Keratinocyte (primary cell): ENCODE results near the gene TNPO3. TPM values are rescaled to one million over a fixed set of nuclear protein-coding genes. Genes with fewer than 3 reads are reported as not detected.

ENCODE experiments used
- DNase-seq: peaks from one replicate; pipeline ENCODE4 v3.0.0-alpha.2; 2011; ENCODE audit warnings: low read depth, missing footprints, low spot score
- FAIRE-seq: peaks from 2 replicates; lab custom pipeline; 2011; peaks lifted over from hg19 to GRCh38; lab: Jason Lieb, UNC
- H2AFZ ChIP-seq: 2 replicates; pipeline ENCODE4 v1.6.0; 2012; ENCODE audit warnings: low read length, control low read depth, inconsistent platforms; ENCODE audit not compliant: control insufficient read depth
- H3K27ac ChIP-seq: 2 replicates; pipeline ENCODE4 v1.5.1; 2011; ENCODE audit warnings: low read length; ENCODE audit not compliant: control insufficient read depth, insufficient read depth
- H3K27me3 ChIP-seq: 3 replicates; pipeline ENCODE4 v1.6.0; 2011; ENCODE audit warnings: low read length; ENCODE audit not compliant: control insufficient read depth, insufficient read depth; ENCODE audit errors: extremely low read depth
- H3K36me3 ChIP-seq, 2 experiments: 2 replicates in 1 of 2; 3 replicates in 1 of 2; pipeline ENCODE4 v1.5.1; 2011; ENCODE audit warnings: low read length in 2 of 2, mild to moderate bottlenecking in 1 of 2; ENCODE audit not compliant: control insufficient read depth in 2 of 2, insufficient read depth in 2 of 2; ENCODE audit errors: extremely low read depth in 1 of 2
- H3K4me1 ChIP-seq: 3 replicates; pipeline ENCODE4 v1.5.1; 2011; ENCODE audit warnings: low read length; ENCODE audit not compliant: control insufficient read depth, insufficient read depth; ENCODE audit errors: extremely low read depth
- H3K4me2 ChIP-seq: 3 replicates; pipeline ENCODE4 v1.6.0; 2011; ENCODE audit warnings: low read depth, low read length; ENCODE audit not compliant: control insufficient read depth, insufficient read depth; ENCODE audit errors: extremely low read depth
- H3K4me3 ChIP-seq, 3 experiments: fragments of 200-600 bp in 1 of 3; sonication (generic) in 1 of 3; 2 replicates in 2 of 3; 3 replicates in 1 of 3; pipeline ENCODE4 v1.5.1; 2011 to 2016; ENCODE audit warnings: low read length in 3 of 3, mild to moderate bottlenecking in 3 of 3, control low read depth in 2 of 3, inconsistent platforms in 1 of 3, low read depth in 1 of 3, mixed read lengths in 1 of 3, mixed run types in 1 of 3, moderate library complexity in 1 of 3; ENCODE audit not compliant: control insufficient read depth in 2 of 3, insufficient read depth in 2 of 3; ENCODE audit errors: extremely low read depth in 1 of 3
- H3K79me2 ChIP-seq: 2 replicates; pipeline ENCODE4 v1.6.0; 2012; ENCODE audit warnings: low read length; ENCODE audit not compliant: control insufficient read depth, insufficient read depth
- H3K9ac ChIP-seq: 3 replicates; pipeline ENCODE4 v1.6.0; 2011; ENCODE audit warnings: low read length; ENCODE audit not compliant: control insufficient read depth, insufficient read depth; ENCODE audit errors: extremely low read depth
- H3K9me1 ChIP-seq: 3 replicates; pipeline ENCODE4 v1.6.0; 2011; ENCODE audit warnings: low read length; ENCODE audit not compliant: control insufficient read depth, insufficient read depth; ENCODE audit errors: extremely low read depth
- H3K9me3 ChIP-seq: 2 replicates; pipeline ENCODE4 v1.5.1; 2012; ENCODE audit warnings: low read depth, low read length; ENCODE audit not compliant: control insufficient read depth
- H4K20me1 ChIP-seq: 3 replicates; pipeline ENCODE4 v1.6.0; 2011; ENCODE audit warnings: low read length; ENCODE audit not compliant: control insufficient read depth, insufficient read depth; ENCODE audit errors: extremely low read depth
- CTCF ChIP-seq, 3 experiments: IDR thresholded peaks in 1 of 3; conservative IDR thresholded peaks in 1 of 3; optimal IDR thresholded peaks in 1 of 3; 2 replicates in 2 of 3; 3 replicates in 1 of 3; pipeline versions ENCODE3 to v1.5.1; 2011; ENCODE audit warnings: low read length in 3 of 3, mild to moderate bottlenecking in 3 of 3, moderate library complexity in 2 of 3, control low read depth in 1 of 3, inconsistent platforms in 1 of 3; ENCODE audit not compliant: insufficient read depth in 2 of 3; ENCODE audit errors: extremely low read depth in 1 of 3
- EZH2 ChIP-seq: IDR thresholded peaks from one replicate; pipeline ENCODE4 v1.6.1; 2012; ENCODE audit warnings: inconsistent platforms, mild to moderate bottlenecking, low read length, moderate library complexity
- dilution Hi-C: fragments of 300-500 bp; cut with MboI; formaldehyde crosslinking; loops from one replicate; pipeline ENCODE4 v1.7.0; 2020; ENCODE audit warnings: low sequenced_read_pairs; ENCODE audit not compliant: extremely low pct_ligation_motif_present
- polyA plus RNA-seq, 5 experiments: library from polyadenylated mRNA; depleted of rRNA in 3 of 5; stranded (reverse) in 3 of 5; stranded (forward) in 1 of 5; unstranded in 1 of 5; fragments of >200 nt; gene quantifications; 1 replicate in 1 of 5; 2 replicates in 3 of 5; 3 replicates in 1 of 5; pipeline versions ENCODE4 v1.2.1 to v1.2.3, GENCODE V29; 2011 to 2012; ENCODE audit warnings: missing spikeins in 2 of 5, low read depth in 1 of 5, low replicate concordance in 1 of 5

The TNPO3 gene
- polyA plus RNA-seq, 1 donor (not counting 4 experiments of a cell fraction or from before 2014, with no cell fraction given), result 35.1 TPM

GRCh38 chr7:128939075-128939860 lies 115.6 kb downstream of the TNPO3 start:
- Histone ChIP-seq H3K4me3 (no peak overlapping the region), H3K27ac (no peak overlapping the region), H2AFZ (no peak overlapping the region), H3K36me3 (no peaks in the 10 kb centered on the region), H3K27me3 (peaks cover 36% of the 10 kb centered on the region), H3K4me1 (no peaks in the 10 kb centered on the region), H3K9me1 (no peaks in the 10 kb centered on the region), H4K20me1 (no peaks in the 10 kb centered on the region), H3K4me2 (no peak overlapping the region), H3K9me3 (no peaks in the 10 kb centered on the region), H3K79me2 (no peaks in the 10 kb centered on the region), H3K9ac (no peak overlapping the region)
- TF ChIP-seq CTCF (optimal IDR thresholded peaks at IDR 0.05 in 1 of 3, IDR thresholded peaks at IDR 0.05 in 1 of 3, conservative IDR thresholded peaks at IDR 0.05 in 1 of 3; ENCODE audit: extremely low read depth in 1 of 3, insufficient read depth in 2 of 3, low read length in 3 of 3), result no peak
- TF ChIP-seq EZH2, result no peak
- dilution Hi-C loops, result no loop called here
- FAIRE-seq (no peak), DNase-seq (no peak)

- Histone ChIP-seq H3K27me3 (peaks cover 38% of the 10 kb centered on the region), H3K9ac (peak overlapping the region; percentile 52), H2AFZ (peak overlapping the region; percentile 84), H3K4me2 (peak overlapping the region; percentile 88), H3K4me1 (no peaks in the 10 kb centered on the region), H3K9me3 (no peaks in the 10 kb centered on the region), H3K4me3 (peak overlapping the region; percentile 49 to 73 (median 67)), H4K20me1 (no peaks in the 10 kb centered on the region), H3K79me2 (no peaks in the 10 kb centered on the region), H3K27ac (no peak overlapping the region), H3K36me3 (no peaks in the 10 kb centered on the region), H3K9me1 (no peaks in the 10 kb centered on the region)
- DNase-seq (no peak), FAIRE-seq (no peak)
- no peak for TF ChIP-seq CTCF (optimal IDR thresholded peaks at IDR 0.05 in 1 of 3, IDR thresholded peaks at IDR 0.05 in 1 of 3, conservative IDR thresholded peaks at IDR 0.05 in 1 of 3; ENCODE audit: extremely low read depth in 1 of 3, insufficient read depth in 2 of 3, low read length in 3 of 3)
- TF ChIP-seq EZH2, result no peak
- dilution Hi-C loops, result no loop called here
Measured at GRCh38 chr7:128938544-128939074, 116.3 kb downstream of the TNPO3 start.
